Hepatocyte (in vitro differentiated cells): ENCODE measurements around the gene MSS51.

Experiments
- CTCF ChIP-seq: fragments of 200-600 bp; sonication (generic); IDR thresholded peaks from 2 replicates; pipeline ENCODE4 v1.5.1; 2016; ENCODE audit warnings: antibody characterized with exemption, mild to moderate bottlenecking; ENCODE audit not compliant: poor library complexity
- EZH2 ChIP-seq: fragments of 200-600 bp; sonication (generic); IDR thresholded peaks from 2 replicates; pipeline ENCODE4 v1.6.1; 2016; ENCODE audit warnings: antibody characterized with exemption, mild to moderate bottlenecking, borderline replicate concordance

- TF ChIP-seq CTCF (peak; percentile 19), EZH2 (no peak)
Measured at GRCh38 chr10:73413528-73414229, 19.7 kb downstream of the MSS51 start, which contains the start of gene ANXA7.
